Eye (tissue), 1 donor: ENCODE results near the gene LMAN1L.
"Not testable (repeated sequence)": the region's sequence is repeated elsewhere in the genome, so short reads cannot be mapped to it uniquely, and the experiment has no call there.

ENCODE experiments used
- DNase-seq: peaks from one replicate; pipeline ENCODE4 v3.0.0-alpha.2; 2015

LMAN1L gene

DNA sequence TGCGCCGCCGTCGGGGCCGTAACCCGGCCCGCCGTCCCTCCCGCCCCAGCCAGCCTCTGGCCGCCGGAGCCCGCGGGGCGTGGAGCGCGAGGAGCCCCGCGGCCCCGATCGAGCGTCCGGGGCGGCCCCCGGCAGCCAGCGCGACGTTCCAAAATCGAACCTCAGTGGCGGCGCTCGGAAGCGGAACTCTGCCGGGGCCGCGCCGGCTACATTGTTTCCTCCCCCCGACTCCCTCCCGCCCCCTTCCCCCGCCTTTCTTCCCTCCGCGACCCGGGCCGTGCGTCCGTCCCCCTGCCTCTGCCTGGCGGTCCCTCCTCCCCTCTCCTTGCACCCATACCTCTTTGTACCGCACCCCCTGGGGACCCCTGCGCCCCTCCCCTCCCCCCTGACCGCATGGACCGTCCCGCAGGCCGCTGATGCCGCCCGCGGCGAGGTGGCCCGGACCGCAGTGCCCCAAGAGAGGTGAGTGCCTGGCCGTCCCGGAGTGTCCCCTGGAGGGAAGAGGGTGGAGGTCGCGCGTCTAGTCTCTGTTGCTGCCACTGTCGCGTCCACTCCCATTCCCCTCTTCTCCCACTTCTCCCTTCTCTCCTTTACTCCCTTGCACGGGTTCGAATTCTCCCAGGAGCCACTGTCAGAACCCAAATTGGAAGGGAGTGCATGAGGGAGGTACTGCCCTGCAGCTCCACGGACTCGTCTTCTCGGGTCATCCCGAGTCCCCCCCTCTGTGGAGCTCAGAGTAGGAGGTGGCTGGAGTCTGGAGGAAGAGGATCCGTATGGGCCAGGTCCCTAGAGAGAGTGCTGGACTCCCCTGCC lies 30.2 kb upstream of the LMAN1L start:
- peak; percentile 51 for DNase-seq

GRCh38 chr15:74783072-74783807 lies 29.4 kb upstream of the LMAN1L start:
- DNase-seq = no peak

DNA sequence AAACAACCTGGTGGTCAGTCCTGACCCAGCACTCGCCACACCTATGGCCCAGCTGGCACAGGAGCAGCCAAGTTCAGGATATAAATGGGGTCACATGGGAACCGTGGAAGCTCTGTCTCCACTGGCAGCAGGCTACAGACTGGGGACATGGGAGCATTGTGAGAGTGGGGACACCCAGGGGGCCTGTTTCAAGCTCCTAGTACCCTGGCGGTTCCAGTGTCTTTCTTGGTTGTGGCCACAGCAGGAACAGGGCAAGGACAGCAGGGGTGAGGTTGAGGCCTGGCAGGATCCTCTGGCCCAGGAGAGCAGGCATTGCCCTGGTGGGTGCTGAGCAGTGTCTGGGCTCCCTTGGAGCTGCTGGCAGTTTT lies 28.8 kb upstream of the LMAN1L start:
- no peak for DNase-seq

GRCh38 chr15:74784426-74785193 lies 28.0 kb upstream of the LMAN1L start:
- DNase-seq = no peak

- DNase-seq = no peak
These were observed 27.2 kb upstream of the LMAN1L start for GRCh38 chr15:74785194-74786032.

DNA sequence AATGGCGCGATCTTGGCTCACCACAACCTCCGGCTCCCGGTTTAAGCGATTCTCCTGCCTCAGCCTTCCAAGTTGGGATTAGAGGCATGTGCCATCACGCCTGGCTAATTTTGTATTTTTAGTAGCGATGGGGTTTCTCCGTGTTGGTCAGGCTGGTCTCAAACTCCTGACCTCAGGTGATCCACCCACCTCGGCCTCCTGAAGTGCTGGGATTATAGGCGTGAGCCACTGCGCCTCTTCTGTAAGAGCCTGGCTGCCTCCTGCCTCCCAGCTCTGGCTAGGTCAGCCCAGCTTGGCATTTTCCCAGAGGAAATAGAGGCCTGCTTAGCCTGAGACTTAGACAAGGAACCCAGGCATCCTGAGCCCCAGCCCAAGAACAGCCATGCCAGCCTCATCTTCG lies 26.6 kb upstream of the LMAN1L start:
- DNase-seq = not testable (repeated sequence)

DNA sequence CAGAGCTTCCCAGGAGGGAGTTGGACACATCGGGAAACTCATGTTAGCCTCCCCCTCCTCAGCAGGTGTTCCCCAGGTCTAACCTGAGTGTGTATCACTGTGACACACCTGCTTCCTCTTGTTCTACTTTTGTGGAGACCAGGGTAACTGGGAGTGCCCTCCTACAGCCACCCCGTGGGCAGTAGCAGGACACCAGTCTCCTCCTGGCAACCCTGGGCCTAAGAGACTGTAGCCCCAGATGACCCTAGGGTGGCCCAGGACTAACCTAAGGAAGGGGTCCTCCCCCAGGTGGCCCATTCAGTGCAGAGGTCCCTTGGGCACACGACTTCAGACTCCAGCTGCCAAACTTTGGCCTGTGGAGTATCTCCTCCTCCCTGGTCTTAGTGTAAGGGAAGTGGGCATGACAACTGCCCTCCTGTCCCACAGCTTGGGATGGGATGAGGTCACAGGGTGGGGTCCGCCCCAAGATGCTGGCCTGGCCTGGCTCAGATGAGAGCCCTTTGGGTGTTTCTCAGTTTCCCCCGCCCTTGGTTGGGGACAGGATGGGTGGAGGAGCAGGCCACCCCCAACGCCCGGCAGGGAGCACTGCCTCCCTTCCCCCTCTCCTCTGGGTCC lies 26.0 kb upstream of the LMAN1L start:
- no peak for DNase-seq

GRCh38 chr15:74787251-74788041 lies 25.2 kb upstream of the LMAN1L start:
- peak; percentile 68 for DNase-seq

- no peak for DNase-seq
These were observed 24.5 kb upstream of the LMAN1L start for GRCh38 chr15:74788042-74788682.

GRCh38 chr15:74788683-74789151 lies 23.9 kb upstream of the LMAN1L start:
- no peak for DNase-seq

DNA sequence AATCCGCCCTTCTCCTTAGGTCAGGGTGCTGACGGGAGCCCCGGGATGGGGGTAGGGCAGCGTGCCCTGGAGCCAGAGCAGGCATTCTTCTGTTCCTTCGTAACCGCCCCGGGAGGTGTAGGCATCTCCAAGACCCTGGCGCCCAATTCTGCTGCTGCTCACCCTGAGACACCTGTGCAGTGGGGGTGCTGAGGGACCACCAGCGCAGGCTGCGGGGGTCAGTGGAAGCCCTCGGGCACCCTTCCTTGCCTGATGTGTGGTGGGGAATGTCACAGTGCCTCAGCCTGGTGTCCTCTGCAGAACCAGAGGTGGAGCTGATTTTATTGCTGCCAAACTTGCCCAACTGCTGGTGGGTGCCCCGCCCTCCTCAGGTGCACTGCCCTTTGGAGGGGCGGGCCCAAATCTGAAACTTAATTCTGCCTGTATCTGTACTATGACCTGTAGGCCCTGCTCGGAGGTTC lies 23.4 kb upstream of the LMAN1L start:
- DNase-seq = no peak

GRCh38 chr15:74789741-74790079 lies 22.9 kb upstream of the LMAN1L start:
- no peak for DNase-seq

DNA sequence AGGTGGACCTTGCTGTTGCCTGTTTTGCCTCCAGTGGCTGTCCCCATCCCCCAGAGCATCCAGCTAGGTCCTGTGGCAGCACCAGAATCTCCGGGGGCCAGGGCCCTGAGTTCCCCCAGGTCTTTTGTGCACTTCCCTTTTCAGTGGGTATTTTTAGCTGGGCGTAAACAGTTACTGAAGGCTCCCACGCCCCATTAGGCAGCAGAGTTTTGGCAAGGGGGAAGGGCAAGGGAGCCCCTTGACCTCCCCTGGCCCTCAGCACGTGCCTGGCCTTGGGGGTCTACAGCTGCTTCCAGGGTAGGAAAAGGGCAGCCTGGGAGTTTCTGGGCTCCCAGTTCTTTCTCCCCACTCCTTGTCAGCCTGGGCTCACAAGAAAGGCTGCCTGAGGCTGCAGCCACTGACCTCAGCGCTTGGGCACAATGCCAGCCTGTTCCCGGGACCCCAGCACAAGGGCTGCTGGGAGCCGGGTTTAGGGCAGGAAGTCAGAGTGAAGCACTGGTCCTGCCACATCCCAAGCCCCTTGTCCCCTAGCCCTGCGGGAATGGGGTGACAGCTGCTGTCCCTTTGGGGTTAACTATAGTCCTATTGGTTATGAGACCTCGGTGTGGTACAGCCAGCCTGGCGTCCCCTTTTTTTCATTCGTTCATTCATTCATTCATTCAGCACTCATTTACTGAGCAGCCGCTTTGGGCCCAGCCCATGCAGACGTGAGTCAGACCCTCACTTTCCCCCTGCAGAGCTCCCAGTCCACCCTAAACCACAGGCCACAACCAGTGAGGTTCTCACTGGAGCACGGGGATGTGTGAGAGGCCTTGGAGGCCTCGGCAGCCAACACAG lies 22.3 kb upstream of the LMAN1L start:
- DNase-seq = peak; percentile 62

DNA sequence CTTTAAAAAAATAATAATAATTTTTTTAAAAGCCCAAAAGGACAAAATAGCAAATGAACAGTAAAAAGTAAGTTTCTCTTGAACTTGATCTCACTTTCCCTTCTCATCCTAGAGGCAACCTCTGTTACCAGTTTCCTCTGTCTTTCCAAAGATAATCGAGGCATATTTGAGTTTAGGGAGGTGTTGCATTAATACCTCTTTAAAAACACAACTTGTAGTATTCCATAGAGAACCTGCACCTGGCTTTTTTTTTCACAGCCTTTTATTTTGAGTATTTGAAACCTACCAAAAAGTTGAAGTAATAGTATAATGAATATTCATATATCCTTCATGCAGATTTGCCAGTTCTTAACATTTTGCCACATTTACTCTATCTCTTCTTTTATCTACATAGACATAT lies 21.6 kb upstream of the LMAN1L start:
- no peak for DNase-seq

DNA sequence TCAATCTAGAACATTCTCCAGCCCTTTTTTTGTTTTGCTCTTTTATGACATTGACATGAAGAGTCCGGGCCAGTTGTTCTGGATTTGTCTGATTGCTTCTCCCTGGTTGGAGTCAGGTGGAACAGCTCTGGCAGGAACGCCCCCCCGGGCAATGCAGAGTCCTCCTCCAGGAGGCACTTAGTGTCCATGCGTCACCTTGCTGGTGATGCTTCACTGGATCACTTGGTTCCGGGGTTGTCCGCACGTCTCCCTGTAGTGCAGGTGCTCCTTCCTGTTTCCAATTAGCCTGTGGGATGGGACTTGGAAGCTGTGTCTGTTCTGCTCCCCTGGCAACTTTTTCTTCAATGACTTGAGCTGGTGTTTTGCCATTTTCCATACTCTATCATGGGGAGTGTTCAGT lies 21.0 kb upstream of the LMAN1L start:
- no peak for DNase-seq

DNA sequence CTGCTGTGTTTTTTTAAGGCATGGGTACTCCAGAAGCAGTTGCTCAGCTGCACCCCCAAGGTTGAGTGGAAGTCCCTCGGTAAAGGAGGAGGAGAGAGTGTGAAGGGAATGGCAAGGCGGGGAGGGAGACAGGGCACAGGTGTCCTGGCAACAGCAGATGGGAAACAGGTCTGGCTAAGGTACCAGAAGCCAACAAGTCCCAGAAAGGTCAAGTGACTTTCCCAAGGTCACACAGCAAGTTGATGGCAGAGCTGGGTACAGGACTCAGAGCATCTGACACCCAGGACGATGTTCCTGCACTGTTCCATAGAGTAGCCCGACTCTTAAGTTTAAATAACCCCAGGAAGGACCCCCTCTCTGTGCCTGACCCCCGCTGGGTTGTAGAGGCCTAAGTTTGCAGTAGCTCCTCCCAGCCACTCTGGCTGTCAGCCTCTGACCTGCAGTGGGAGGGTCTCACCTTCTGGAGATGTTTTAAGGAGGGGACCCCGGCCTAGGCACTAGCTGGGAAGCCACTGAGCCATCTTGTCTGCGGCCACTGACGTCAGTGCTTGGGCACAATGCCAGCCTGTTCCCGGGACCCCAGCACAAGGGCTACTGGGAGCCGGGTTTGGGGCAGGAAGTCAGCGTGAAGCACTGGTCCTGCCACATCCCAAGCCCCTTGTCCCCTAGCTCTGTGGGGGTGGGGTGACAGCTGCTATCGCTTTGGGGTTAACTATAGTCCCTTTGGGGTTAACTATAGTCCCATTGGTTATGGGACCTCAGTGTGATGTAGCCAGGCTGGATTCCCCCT lies 20.2 kb upstream of the LMAN1L start:
- DNase-seq = no peak

DNA sequence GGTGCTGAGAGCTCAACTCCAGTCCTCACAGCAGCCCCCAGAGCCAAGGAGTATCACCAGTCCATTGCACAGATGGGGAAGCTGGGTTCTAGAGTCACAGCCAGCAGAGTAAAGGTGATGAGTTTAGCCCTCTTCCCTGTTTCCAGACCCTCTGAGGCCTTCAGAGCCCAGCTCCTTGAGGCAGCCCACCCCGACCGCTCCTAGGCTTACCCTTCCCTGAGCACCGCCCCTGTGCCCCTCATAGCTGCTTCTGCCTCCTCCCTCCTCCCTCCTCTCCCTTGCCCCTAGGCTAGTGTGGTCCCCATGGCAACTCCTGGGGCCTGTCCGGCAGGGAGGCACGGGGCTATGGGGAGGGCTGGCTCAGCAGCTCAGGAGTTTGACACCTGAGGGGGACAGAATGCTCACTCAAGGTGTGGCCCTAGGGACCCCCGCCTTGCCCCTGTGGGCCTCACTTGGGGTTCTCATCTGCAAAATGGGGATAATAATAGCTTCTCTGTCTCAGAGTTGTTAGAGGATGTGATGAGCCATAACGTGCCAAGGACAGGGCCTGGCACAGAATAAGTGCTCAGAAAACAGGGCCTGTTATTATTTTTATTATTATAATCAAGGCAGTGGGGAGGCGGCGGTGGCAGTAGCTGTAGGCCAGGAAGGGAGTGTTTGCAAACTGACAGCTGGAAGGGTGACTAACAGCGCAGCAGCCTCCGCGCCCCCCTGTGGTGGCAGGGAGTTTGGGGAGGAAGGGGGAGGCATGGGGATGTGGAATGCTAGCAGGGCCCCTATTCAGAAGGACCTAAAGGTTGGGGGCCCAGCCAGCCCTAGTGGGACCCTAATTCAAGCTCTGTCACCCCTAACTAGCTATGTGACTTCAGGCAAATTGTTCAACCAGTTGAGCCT lies 19.3 kb upstream of the LMAN1L start:
- DNase-seq = no peak
